GM19099 (cell line): ENCODE results near the gene SOX13.

ENCODE experiments used
- POLR2A ChIP-seq: IDR thresholded peaks from 3 replicates; pipeline ENCODE4 v1.6.1; 2011; ENCODE audit warnings: low read depth; ENCODE audit not compliant: insufficient read length; ENCODE audit errors: extremely low read depth

The SOX13 gene

DNA sequence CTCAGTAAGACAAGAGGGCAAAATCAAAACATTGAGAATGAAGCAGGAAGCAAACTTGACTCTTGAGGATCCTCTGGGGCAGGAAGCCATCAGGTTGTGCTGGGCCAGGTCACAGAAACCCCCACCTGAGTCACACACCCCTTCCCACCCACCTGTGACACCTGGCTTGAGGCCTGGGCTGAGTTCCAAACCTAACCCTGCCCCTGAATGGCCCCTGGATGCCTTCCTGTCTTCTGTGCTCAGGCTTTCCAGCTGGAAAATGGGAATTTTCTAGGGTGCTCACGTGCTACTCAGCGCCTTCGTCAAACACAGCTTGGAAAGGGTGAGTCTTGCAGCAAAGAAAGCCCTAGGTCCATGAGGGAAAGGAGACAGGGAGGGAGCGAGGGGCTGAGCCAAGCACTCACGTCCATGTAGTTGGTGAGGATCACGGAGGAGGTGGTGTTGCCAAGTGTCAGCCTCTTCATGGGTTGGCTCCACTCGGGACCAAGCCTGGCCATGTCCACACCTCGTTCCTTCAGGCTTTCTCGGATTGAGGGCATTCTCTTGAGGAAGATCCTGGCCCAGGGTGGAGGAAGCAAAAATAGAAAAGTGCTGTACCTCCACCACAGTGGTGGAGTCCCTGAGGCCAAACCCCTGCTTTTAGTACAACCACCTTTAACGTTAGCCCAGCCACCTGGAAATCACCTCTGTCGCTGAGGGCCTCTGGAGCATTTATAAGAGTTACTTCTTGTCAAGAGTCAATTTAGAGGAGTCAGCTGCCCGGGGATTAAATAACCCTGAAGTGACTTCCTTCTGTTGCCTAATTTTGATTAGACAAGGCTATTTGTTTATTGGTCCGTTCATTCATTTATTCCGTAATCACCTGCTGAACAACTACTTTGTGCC is 88.9 kb downstream of the SOX13 start:
- TF ChIP-seq POLR2A, result no peak

- TF ChIP-seq POLR2A, result no peak
Observed at GRCh38 chr1:204162494-204163074, 89.7 kb downstream of the SOX13 start.

DNA sequence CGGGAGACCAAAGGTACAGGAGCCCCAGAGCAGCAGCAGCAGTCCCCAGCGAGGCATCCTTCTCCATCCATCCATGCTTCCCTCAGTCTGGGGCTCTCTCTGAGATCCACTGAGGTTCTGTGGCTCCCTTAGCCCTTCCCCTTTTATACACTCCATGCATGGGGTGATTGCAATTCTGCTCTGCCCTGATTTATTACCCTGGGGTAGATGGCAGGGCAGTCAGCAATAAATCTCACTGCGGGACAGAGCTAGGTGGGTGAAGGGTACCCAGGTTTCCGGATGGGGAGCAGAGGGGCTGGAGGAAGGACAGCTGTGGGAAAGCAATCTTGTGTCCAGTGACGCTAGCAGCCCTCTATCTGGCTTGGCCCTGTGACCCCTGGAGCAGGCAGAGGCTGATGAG is 93.3 kb downstream of the SOX13 start, which contains the start of gene REN:
REN (minus strand) TSS at position 119 of the 400 bp plus-strand sequence; CDS start at position 75, 44 bp downstream.
- TF ChIP-seq POLR2A, result no peak

- TF ChIP-seq POLR2A, result no peak
Observed at GRCh38 chr1:204167730-204168129, 94.8 kb downstream of the SOX13 start.

DNA sequence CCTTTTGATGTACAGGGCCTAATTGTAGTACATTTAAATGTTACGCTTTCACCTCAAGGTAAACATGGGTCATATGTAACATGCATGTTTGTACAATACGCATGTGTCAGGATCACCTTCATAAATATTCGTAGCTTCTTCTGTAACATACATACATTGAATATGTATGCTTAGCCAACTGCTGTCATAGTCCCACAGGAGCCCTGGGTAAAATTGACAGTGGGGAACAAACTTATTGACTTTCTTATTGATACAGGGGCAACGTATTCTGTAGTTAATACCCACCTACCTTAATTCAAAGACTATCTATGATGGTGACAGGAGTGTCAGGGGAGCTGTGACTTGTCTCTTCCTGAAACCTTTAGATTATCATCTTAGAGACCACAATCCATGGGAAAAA is 96.9 kb downstream of the SOX13 start:
- TF ChIP-seq POLR2A, result no peak

- TF ChIP-seq POLR2A, result no peak
Observed at GRCh38 chr1:204170494-204171155, 97.7 kb downstream of the SOX13 start.

GRCh38 chr1:204171751-204172178 is 98.8 kb downstream of the SOX13 start:
- no peak for TF ChIP-seq POLR2A

DNA sequence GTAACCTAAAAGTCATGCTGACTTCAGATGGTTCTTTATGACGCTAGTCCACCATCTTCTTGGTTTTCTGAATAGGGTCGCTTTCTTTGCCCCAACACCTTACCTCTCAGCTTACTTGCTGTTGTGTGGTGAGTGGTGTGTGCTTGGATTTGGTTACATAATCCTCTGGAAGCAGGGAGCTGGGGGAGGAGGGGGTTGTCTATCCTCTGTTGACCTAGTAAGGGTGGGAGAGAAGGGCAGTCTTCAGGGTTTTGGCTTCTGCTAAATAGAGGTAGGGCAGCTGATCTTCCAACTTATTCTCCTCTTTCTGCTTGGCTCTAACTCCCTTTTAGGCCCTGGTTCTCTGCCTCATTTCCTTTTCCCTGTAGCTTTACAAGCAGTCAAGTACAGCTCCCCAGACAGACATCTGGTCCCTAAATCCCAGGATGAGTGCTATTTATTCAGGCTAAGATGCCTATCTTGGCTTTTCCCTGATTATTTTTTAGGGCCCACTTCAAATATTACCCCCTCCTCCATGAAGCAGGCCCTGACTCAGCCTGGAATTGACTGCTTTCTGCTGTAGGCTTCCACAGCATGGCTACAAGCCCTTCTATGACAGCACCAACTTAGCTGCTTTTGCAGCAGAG is 99.6 kb downstream of the SOX13 start:
- TF ChIP-seq POLR2A, result no peak

DNA sequence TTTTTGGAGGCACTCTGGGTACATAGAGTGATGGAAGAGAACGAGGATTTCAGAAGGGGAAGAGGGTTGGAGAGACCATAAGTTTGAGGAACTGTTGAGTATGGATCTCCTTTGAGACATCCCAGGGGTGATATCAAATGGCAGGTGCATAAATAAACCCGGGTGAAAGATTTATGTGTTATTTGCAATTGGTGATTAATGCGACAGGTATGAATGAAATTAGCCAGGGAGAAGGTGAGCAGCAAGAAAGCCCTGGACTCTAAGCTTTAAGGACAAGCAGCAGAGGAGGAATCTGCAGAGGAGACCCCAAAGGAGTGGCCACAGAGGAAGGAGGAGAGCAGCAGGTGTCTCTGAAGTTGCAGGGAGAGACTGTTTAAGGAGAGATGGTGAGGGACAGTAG is 102.0 kb downstream of the SOX13 start:
- no peak for TF ChIP-seq POLR2A

DNA sequence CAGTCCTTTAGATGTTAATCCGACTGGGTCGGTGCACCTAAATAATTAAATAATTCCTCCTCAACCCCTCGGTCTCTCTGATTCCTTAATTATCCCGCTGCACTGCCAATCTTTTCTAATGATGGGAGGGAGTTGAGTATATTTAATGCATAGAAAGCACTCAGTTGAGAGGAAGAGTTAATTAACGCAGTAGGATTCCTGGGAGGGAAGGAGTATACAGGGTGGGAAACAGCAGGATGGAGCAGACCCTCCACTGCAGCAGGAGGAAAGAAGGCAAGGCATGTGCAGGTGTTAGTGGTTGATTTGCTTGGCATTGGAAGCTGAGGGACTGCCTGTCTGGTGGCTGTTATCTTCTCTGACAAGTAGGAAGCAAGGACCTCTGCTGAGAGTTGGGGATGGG is 103.1 kb downstream of the SOX13 start:
- TF ChIP-seq POLR2A, result no peak

- TF ChIP-seq POLR2A, result no peak
Observed at GRCh38 chr1:204177133-204177532, 104.2 kb downstream of the SOX13 start.
